ENCODE data around the gene DCAF12. TPM values are rescaled to one million over a fixed set of nuclear protein-coding genes. Genes with fewer than 3 reads are reported as not detected.

DCAF12 gene
- total and polyA plus RNA-seq, 2 of the 13 experiments (the other 11 are each of a cell fraction or from before 2014, with no cell fraction given), result 26.8 to 37.4 TPM

GRCh38 chr9:34157318-34157717, 30.8 kb upstream of the DCAF12 start (continued):
- TF ChIP-seq, protein P1, sequence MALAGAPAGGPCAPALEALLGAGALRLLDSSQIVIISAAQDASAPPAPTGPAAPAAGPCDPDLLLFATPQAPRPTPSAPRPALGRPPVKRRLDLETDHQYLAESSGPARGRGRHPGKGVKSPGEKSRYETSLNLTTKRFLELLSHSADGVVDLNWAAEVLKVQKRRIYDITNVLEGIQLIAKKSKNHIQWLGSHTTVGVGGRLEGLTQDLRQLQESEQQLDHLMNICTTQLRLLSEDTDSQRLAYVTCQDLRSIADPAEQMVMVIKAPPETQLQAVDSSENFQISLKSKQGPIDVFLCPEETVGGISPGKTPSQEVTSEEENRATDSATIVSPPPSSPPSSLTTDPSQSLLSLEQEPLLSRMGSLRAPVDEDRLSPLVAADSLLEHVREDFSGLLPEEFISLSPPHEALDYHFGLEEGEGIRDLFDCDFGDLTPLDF (CRISPR knock-in tag; IDR thresholded peaks at IDR 0.05), result no peak
- TF ChIP-seq ZNF614 (CRISPR knock-in tag; IDR thresholded peaks at IDR 0.05; ENCODE audit: borderline replicate concordance) (no peak), BORCS8-MEF2B (CRISPR knock-in tag; IDR thresholded peaks at IDR 0.05) (no peak), MZF1 (CRISPR knock-in tag; IDR thresholded peaks at IDR 0.05; ENCODE audit: borderline replicate concordance) (no peak), PHF5A (CRISPR knock-in tag; IDR thresholded peaks at IDR 0.05; ENCODE audit: low read depth, unreplicated experiment) (no peak), ELF4 (CRISPR knock-in tag; IDR thresholded peaks at IDR 0.05; ENCODE audit: borderline replicate concordance) (no peak)

DNA sequence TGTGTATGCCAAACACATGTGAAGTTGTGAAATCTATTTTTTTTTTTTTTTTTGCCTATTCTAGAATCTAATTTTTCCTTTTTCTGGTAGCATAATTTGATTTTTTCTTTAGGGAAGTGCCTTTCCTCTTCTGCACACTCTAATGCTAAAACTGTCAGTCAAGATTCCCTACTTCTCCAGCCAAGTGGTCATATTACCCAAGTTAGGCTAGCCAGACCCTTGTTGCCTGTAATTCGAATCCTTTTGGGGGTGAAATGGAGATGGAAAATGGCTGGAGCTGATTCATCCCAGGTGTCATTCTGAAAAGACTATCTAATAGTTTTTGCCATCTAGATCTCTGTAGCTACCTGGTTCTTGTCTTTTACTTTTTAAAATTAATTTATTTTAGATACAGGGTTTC, 27.6 kb upstream of the DCAF12 start:
- no peak overlapping the region for H3K4me2 ChIP-seq (ENCODE audit: low read depth, low read length)
- no peaks in the 10 kb centered on the region; a peak in 1 of 5 replicates for H3K27me3 ChIP-seq (ENCODE audit: control insufficient read depth in 1 of 2, insufficient read depth in 2 of 2, low read length in 2 of 2)
- ATAC-seq (no peak), FAIRE-seq (no peak), DNase-seq (ENCODE audit: low spot score) (no peak)
- H3K4me1 ChIP-seq (ENCODE audit: insufficient read depth, low read length), result peaks cover 25% of the 10 kb centered on the region
- in situ Hi-C loops (cut with HindIII; ENCODE audit: extremely low pct_ligation_motif_present, low pct_unique_long_range_greater_than_20kb), result no loop called here
- H3K9me3 ChIP-seq (ENCODE audit: low read length), result no peaks in the 10 kb centered on the region
- no peaks in the 10 kb centered on the region for H3K79me2 ChIP-seq (ENCODE audit: insufficient read depth, low read length)
- ChIA-PET POLR2A (no interaction called here), CTCF (ENCODE audit: low intra/inter-chr PET ratio, low total read pairs) (no interaction called here)
- H3K27ac ChIP-seq (ENCODE audit: extremely low read length, insufficient read depth, low read length), result no peak overlapping the region
- BruUV-seq (replicated peaks), result no TSS peak
- no peaks in the 10 kb centered on the region for H3K36me3 ChIP-seq (replicated peaks in 1 of 2; ENCODE audit: control insufficient read depth in 1 of 2, insufficient read depth in 2 of 2, low read length in 2 of 2)
- H2AFZ ChIP-seq (ENCODE audit: low read length), result no peak overlapping the region
- H4K20me1 ChIP-seq (ENCODE audit: insufficient read depth, low read length), result no peaks in the 10 kb centered on the region
- no peak for TF ChIP-seq DNMT3B (CRISPR knock-in tag; conservative IDR thresholded peaks at IDR 0.05)
- intact Hi-C loops (cut with micrococcal nuclease; ENCODE audit: unreplicated experiment), result no loop called here
- no peak overlapping the region for H3K4me3 ChIP-seq (replicated peaks in 1 of 3; ENCODE audit: insufficient read depth in 1 of 3, low read depth in 2 of 3, low read length in 3 of 3)
- no peak overlapping the region for H3K9ac ChIP-seq (ENCODE audit: insufficient read depth, low read depth, low read length)
- 20% methylated on average over 1 of the region's 1 CpG for WGBS (ENCODE audit: low lambda C conversion rate)
